HepG2 (cell line): ENCODE data around the gene RRP12. TPM values are rescaled to one million over a fixed set of nuclear protein-coding genes. Genes with fewer than 3 reads are reported as not detected.

Source experiments
- ATF1 ChIP-seq: IDR thresholded peaks from 2 replicates; pipeline ENCODE4 v1.6.1; 2016; ENCODE audit warnings: mild to moderate bottlenecking, control low read depth
- ATM ChIP-seq: fragments of 450-650 bp; IDR thresholded peaks from 2 replicates; pipeline ENCODE4 v1.7.1; 2017; ENCODE audit warnings: mild to moderate bottlenecking, borderline replicate concordance
- ELF3 ChIP-seq: IDR thresholded peaks from 2 replicates; pipeline ENCODE4 v1.6.1; 2016; ENCODE audit warnings: missing genetic modification reagents, missing compliant biosample characterization
- GATAD1 ChIP-seq: IDR thresholded peaks from 2 replicates; pipeline ENCODE4 v1.6.1; 2016; ENCODE audit warnings: missing genetic modification reagents, missing compliant biosample characterization
- GLI4 ChIP-seq: sonication (generic); formaldehyde crosslinking; IDR thresholded peaks from 2 replicates; pipeline ENCODE4 v1.5.1; 2020; ENCODE audit warnings: missing genetic modification reagents, mild to moderate bottlenecking, moderate library complexity, borderline replicate concordance
- IRF2 ChIP-seq: IDR thresholded peaks from 2 replicates; pipeline ENCODE4 v1.6.1; 2018; ENCODE audit warnings: missing genetic modification reagents, missing compliant biosample characterization
- JUN ChIP-seq: sonication (generic); formaldehyde crosslinking; IDR thresholded peaks from 2 replicates; pipeline ENCODE4 v1.4.0; 2020; ENCODE audit warnings: mild to moderate bottlenecking, missing genetic modification reagents
- KAT7 ChIP-seq: IDR thresholded peaks from 2 replicates; pipeline ENCODE4 v1.6.1; 2018; ENCODE audit warnings: borderline replicate concordance, missing compliant biosample characterization
- KLF16 ChIP-seq, 2 experiments: sonication (generic) in 1 of 2; formaldehyde crosslinking in 1 of 2; IDR thresholded peaks; 2 replicates each; pipeline versions ENCODE4 v1.6.1 to v1.8.0; 2016 to 2023; ENCODE audit warnings: missing genetic modification reagents in 2 of 2, missing compliant biosample characterization in 1 of 2
- KLF6 ChIP-seq: IDR thresholded peaks from 2 replicates; pipeline ENCODE4 v1.8.0; 2016; ENCODE audit warnings: missing biosample characterization, missing genetic modification reagents
- KLF9 ChIP-seq: IDR thresholded peaks from 2 replicates; pipeline ENCODE4 v1.6.1; 2016; ENCODE audit warnings: low read depth
- MED1 ChIP-seq: sonication (generic); formaldehyde crosslinking; IDR thresholded peaks from 2 replicates; pipeline ENCODE4 v1.4.0; 2020; ENCODE audit warnings: missing genetic modification reagents
- PCBP1 ChIP-seq: fragments of 200-400 bp; formaldehyde crosslinking; IDR thresholded peaks from 2 replicates; pipeline ENCODE4 v1.6.1; 2017; ENCODE audit warnings: mild to moderate bottlenecking, low read depth, low read length, borderline replicate concordance
- POGZ ChIP-seq: sonication (generic); formaldehyde crosslinking; IDR thresholded peaks from 2 replicates; pipeline ENCODE4 v1.4.0; 2020; ENCODE audit warnings: mild to moderate bottlenecking, missing genetic modification reagents
- POLR2G ChIP-seq: fragments of 200-400 bp; formaldehyde crosslinking; IDR thresholded peaks from 2 replicates; pipeline ENCODE4 v1.6.1; 2018; ENCODE audit warnings: mild to moderate bottlenecking, low read depth, low read length, moderate library complexity
- SNAPC2 ChIP-seq: sonication (generic); formaldehyde crosslinking; IDR thresholded peaks from 2 replicates; pipeline ENCODE4 v1.8.1; 2022; ENCODE audit warnings: mild to moderate bottlenecking, missing genetic modification reagents
- SP1 ChIP-seq, 2 experiments: fragments of 450-650 bp in 1 of 2; sonication (generic) in 1 of 2; formaldehyde crosslinking in 1 of 2; IDR thresholded peaks; 2 replicates each; pipeline versions ENCODE4 v1.4.0 to v1.6.1; 2016 to 2020; ENCODE audit warnings: missing genetic modification reagents in 1 of 2
- TBX3 ChIP-seq: fragments of 450-650 bp; IDR thresholded peaks from 2 replicates; pipeline ENCODE4 v1.6.1; 2017; ENCODE audit warnings: antibody characterized with exemption, mild to moderate bottlenecking, inconsistent platforms, borderline replicate concordance
- TIGD3 ChIP-seq: sonication (generic); formaldehyde crosslinking; IDR thresholded peaks from 2 replicates; pipeline ENCODE4 v1.5.1; 2020; ENCODE audit warnings: mild to moderate bottlenecking, missing genetic modification reagents, borderline replicate concordance
- ZNF558 ChIP-seq: sonication (generic); formaldehyde crosslinking; IDR thresholded peaks from 2 replicates; pipeline ENCODE4 v1.9.0; 2022; ENCODE audit warnings: mild to moderate bottlenecking, missing genetic modification reagents, borderline replicate concordance
- ZNF747 ChIP-seq: sonication (generic); formaldehyde crosslinking; IDR thresholded peaks from 2 replicates; pipeline ENCODE4 v1.8.1; 2023; ENCODE audit warnings: missing genetic modification reagents, mild to moderate bottlenecking, borderline replicate concordance
- ZNF775 ChIP-seq: sonication (generic); formaldehyde crosslinking; IDR thresholded peaks from 2 replicates; pipeline ENCODE4 v1.4.0; 2020; ENCODE audit warnings: missing genetic modification reagents, mild to moderate bottlenecking, moderate library complexity, borderline replicate concordance
- ZNF891 ChIP-seq: sonication (generic); formaldehyde crosslinking; IDR thresholded peaks from 2 replicates; pipeline ENCODE4 v1.5.0; 2020; ENCODE audit warnings: mild to moderate bottlenecking, missing genetic modification reagents
- polyA plus RNA-seq, 8 experiments: library from polyadenylated mRNA; depleted of rRNA in 3 of 8; stranded (reverse) in 7 of 8; unstranded in 1 of 8; fragments of >200 nt; fragmentation: Illumina TruSeq in 4 of 8; extraction: Trizol in 4 of 8; gene quantifications; 2 replicates each; pipeline versions ENCODE4 v1.2.1 to v1.2.3, GENCODE V29; 2011 to 2016; ENCODE audit warnings: low read depth in 4 of 8, missing spikeins in 1 of 8, mixed read lengths in 1 of 8; ENCODE audit not compliant: insufficient read depth in 1 of 8
- total RNA-seq, 5 experiments: library from RNA; depleted of rRNA; stranded (reverse); fragments of >200 nt; fragmentation: Illumina TruSeq; extraction: Trizol; gene quantifications; 2 replicates each; pipeline ENCODE4 v1.2.3, GENCODE V29; 2016; ENCODE audit warnings: low read depth in 1 of 5
- TF ChIP-seq, protein P1 (sequence below): sonication (generic); formaldehyde crosslinking; IDR thresholded peaks from 2 replicates; pipeline ENCODE4 v1.8.0; 2022; ENCODE audit warnings: missing genetic modification reagents, mild to moderate bottlenecking, moderate library complexity, borderline replicate concordance
- TF ChIP-seq, protein P2 (sequence below): sonication (generic); formaldehyde crosslinking; IDR thresholded peaks from 2 replicates; pipeline ENCODE4 v1.8.1; 2023; ENCODE audit warnings: mild to moderate bottlenecking, moderate library complexity, missing genetic modification reagents

Gene RRP12
- total and polyA plus RNA-seq, 2 of the 13 experiments (the other 11 are each of a cell fraction or from before 2014, with no cell fraction given), result 13.2 to 39.4 TPM

GRCh38 chr10:97318772-97319651, 82.1 kb downstream of the RRP12 start, which contains the start of gene FRAT1 (continued):
- TF ChIP-seq IRF2 (CRISPR knock-in tag) (no peak), KLF16 (CRISPR knock-in tag; IDR thresholded peaks at IDR 0.05) (0 out of 4 replicates have a peak, but pooled peaks of 1 of the 2 experiments have one; percentile 42), PCBP1 (peak; percentile 95), ZNF775 (CRISPR knock-in tag) (no peak), ZNF891 (peak; percentile 25; the same call in 1 of the 2 replicates), GLI4 (CRISPR knock-in tag) (peak; percentile 40; the same call in 1 of the 2 replicates), TIGD3 (no peak), POLR2G (peak; percentile 83), KAT7 (0 out of 2 replicates have a peak, but pooled peaks have one; percentile 7), TBX3 (peak; percentile 53; the same call in 1 of the 2 replicates), JUN (peak; percentile 48; the same call in 1 of the 2 replicates), SNAPC2 (CRISPR knock-in tag) (0 out of 2 replicates have a peak, but pooled peaks have one; percentile 34), ZNF558 (CRISPR knock-in tag) (peak; percentile 57; the same call in 1 of the 2 replicates), ZNF747 (CRISPR knock-in tag) (no peak), MED1 (CRISPR knock-in tag) (0 out of 2 replicates have a peak, but pooled peaks have one; percentile 33), KLF9 (CRISPR knock-in tag) (no peak), ELF3 (CRISPR knock-in tag) (peak; percentile 70; the same call in 1 of the 2 replicates), KLF6 (0 out of 2 replicates have a peak, but pooled peaks have one; percentile 26), ATM (no peak), ATF1 (CRISPR knock-in tag) (peak; percentile 83), SP1 (IDR thresholded peaks at IDR 0.05) (no peak), SP1 (CRISPR knock-in tag; IDR thresholded peaks at IDR 0.05) (no peak), GATAD1 (CRISPR knock-in tag) (no peak), POGZ (CRISPR knock-in tag) (0 out of 2 replicates have a peak, but pooled peaks have one; percentile 57)
- TF ChIP-seq, protein P1, sequence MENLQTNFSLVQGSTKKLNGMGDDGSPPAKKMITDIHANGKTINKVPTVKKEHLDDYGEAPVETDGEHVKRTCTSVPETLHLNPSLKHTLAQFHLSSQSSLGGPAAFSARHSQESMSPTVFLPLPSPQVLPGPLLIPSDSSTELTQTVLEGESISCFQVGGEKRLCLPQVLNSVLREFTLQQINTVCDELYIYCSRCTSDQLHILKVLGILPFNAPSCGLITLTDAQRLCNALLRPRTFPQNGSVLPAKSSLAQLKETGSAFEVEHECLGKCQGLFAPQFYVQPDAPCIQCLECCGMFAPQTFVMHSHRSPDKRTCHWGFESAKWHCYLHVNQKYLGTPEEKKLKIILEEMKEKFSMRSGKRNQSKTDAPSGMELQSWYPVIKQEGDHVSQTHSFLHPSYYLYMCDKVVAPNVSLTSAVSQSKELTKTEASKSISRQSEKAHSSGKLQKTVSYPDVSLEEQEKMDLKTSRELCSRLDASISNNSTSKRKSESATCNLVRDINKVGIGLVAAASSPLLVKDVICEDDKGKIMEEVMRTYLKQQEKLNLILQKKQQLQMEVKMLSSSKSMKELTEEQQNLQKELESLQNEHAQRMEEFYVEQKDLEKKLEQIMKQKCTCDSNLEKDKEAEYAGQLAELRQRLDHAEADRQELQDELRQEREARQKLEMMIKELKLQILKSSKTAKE (CRISPR knock-in tag), result no peak
- TF ChIP-seq, protein P2, sequence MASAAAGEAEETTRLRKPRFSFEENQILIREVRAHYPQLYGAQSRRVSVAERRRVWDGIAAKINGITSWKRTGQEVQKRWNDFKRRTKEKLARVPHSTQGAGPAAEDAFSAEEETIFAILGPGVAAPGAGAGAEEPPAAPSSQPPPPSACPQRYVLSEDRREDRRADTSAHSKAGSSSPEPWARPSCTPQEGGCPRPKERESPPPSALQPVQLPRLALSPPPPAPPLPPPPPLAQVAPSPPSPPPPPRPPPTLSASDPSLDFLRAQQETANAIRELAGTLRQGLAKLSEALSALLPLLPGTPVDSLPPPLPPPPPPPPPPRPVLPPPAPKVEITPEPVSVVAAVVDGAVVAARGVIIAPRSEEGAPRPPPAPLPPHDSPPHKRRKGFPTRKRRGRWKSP (CRISPR knock-in tag), result peak; percentile 97
